ENCODE measurements around the gene CATSPER1. TPM values are rescaled to one million over a fixed set of nuclear protein-coding genes. Genes with fewer than 3 reads are reported as not detected.

The CATSPER1 gene
- total and polyA plus RNA-seq, 2 experiments from 2014 or later, result not detected

GRCh38 chr11:65967329-65967934 lies 58.8 kb downstream of the CATSPER1 start (continued):
- no peak for TF ChIP-seq REST (IDR thresholded peaks at IDR 0.05; ENCODE audit: unreplicated experiment)
- no peak for TF ChIP-seq NANOG (IDR thresholded peaks at IDR 0.05; ENCODE audit: borderline replicate concordance)
- TF ChIP-seq POLR2AphosphoS5 (IDR thresholded peaks at IDR 0.05; ENCODE audit: low read depth), result no peak
- no peak for TF ChIP-seq EZH2 (IDR thresholded peaks at IDR 0.05; ENCODE audit: low read depth, unreplicated experiment)
- no peak for TF ChIP-seq CREB1 (CRISPR knock-in tag; IDR thresholded peaks at IDR 0.05; ENCODE audit: low read depth)
- TF ChIP-seq EZH2phosphoT487 (IDR thresholded peaks at IDR 0.05; ENCODE audit: unreplicated experiment), result no peak

Other genes with a start within 250 kb of the CATSPER1 start
- 12.5 and 16.1 TPM in 2 replicates for gene AP5B1, start 245.5 kb downstream of the CATSPER1 start, total RNA-seq (2014; rRNA removed; shearing (Covaris generic))
- gene AP5B1, start 245.5 kb downstream of the CATSPER1 start, polyA plus RNA-seq (2016; fragmentation: Nextera tagmentation; extraction: Ambion mirVana), result 3.1 TPM in 2 replicates
- gene OVOL1, start 239.4 kb downstream of the CATSPER1 start, total RNA-seq (2014; rRNA removed; shearing (Covaris generic)), result 3.3 and 5.1 TPM in 2 replicates
- gene OVOL1, start 239.4 kb downstream of the CATSPER1 start, polyA plus RNA-seq (2016; fragmentation: Nextera tagmentation; extraction: Ambion mirVana), result 1.4 and 1.5 TPM in 2 replicates
- 0.49 TPM in 1 of 2 replicates, not detected in the other for gene SNX32, start 192.5 kb downstream of the CATSPER1 start, total RNA-seq (2014; rRNA removed; shearing (Covaris generic))
- 1.2 and 2.4 TPM in 2 replicates for gene SNX32, start 192.5 kb downstream of the CATSPER1 start, polyA plus RNA-seq (2016; fragmentation: Nextera tagmentation; extraction: Ambion mirVana)
- gene CFL1, start 168.3 kb downstream of the CATSPER1 start, total RNA-seq (2014; rRNA removed; shearing (Covaris generic)), result 981 and 1,393 TPM in 2 replicates
- 1,996 and 2,124 TPM in 2 replicates for gene CFL1, start 168.3 kb downstream of the CATSPER1 start, polyA plus RNA-seq (2016; fragmentation: Nextera tagmentation; extraction: Ambion mirVana)
- 35.5 and 48.6 TPM in 2 replicates for gene MUS81, start 166.0 kb downstream of the CATSPER1 start, total RNA-seq (2014; rRNA removed; shearing (Covaris generic))
- 38.5 and 39.1 TPM in 2 replicates for gene MUS81, start 166.0 kb downstream of the CATSPER1 start, polyA plus RNA-seq (2016; fragmentation: Nextera tagmentation; extraction: Ambion mirVana)
- 4.5 and 9.4 TPM in 2 replicates for gene EFEMP2, start 153.7 kb downstream of the CATSPER1 start, total RNA-seq (2014; rRNA removed; shearing (Covaris generic))
- 7.4 and 8.0 TPM in 2 replicates for gene EFEMP2, start 153.7 kb downstream of the CATSPER1 start, polyA plus RNA-seq (2016; fragmentation: Nextera tagmentation; extraction: Ambion mirVana)
- not detected in 2 replicates for gene CTSW, start 146.6 kb downstream of the CATSPER1 start, total RNA-seq (2014; rRNA removed; shearing (Covaris generic))
- 0.17 TPM in 1 of 2 replicates, not detected in the other for gene CTSW, start 146.6 kb downstream of the CATSPER1 start, polyA plus RNA-seq (2016; fragmentation: Nextera tagmentation; extraction: Ambion mirVana)
- gene FIBP, start 138.0 kb downstream of the CATSPER1 start, total RNA-seq (2014; rRNA removed; shearing (Covaris generic)), result 94.3 and 102 TPM in 2 replicates
- 79.0 and 84.4 TPM in 2 replicates for gene FIBP, start 138.0 kb downstream of the CATSPER1 start, polyA plus RNA-seq (2016; fragmentation: Nextera tagmentation; extraction: Ambion mirVana)
- 57.3 and 66.3 TPM in 2 replicates for gene CCDC85B, start 135.8 kb downstream of the CATSPER1 start, total RNA-seq (2014; rRNA removed; shearing (Covaris generic))
- gene CCDC85B, start 135.8 kb downstream of the CATSPER1 start, polyA plus RNA-seq (2016; fragmentation: Nextera tagmentation; extraction: Ambion mirVana), result 54.5 and 60.4 TPM in 2 replicates
- gene FOSL1, start 126.1 kb downstream of the CATSPER1 start, total RNA-seq (2014; rRNA removed; shearing (Covaris generic)), result 10.1 and 14.6 TPM in 2 replicates
- 17.1 and 20.1 TPM in 2 replicates for gene FOSL1, start 126.1 kb downstream of the CATSPER1 start, polyA plus RNA-seq (2016; fragmentation: Nextera tagmentation; extraction: Ambion mirVana)
- gene C11orf68, start 107.4 kb downstream of the CATSPER1 start, total RNA-seq (2014; rRNA removed; shearing (Covaris generic)), result 21.6 and 23.2 TPM in 2 replicates
- gene C11orf68, start 107.4 kb downstream of the CATSPER1 start, polyA plus RNA-seq (2016; fragmentation: Nextera tagmentation; extraction: Ambion mirVana), result 16.8 and 18.6 TPM in 2 replicates
- 83.0 and 121 TPM in 2 replicates for gene DRAP1, start 107.1 kb downstream of the CATSPER1 start, total RNA-seq (2014; rRNA removed; shearing (Covaris generic))
- 294 and 358 TPM in 2 replicates for gene DRAP1, start 107.1 kb downstream of the CATSPER1 start, polyA plus RNA-seq (2016; fragmentation: Nextera tagmentation; extraction: Ambion mirVana)
- gene TSGA10IP, start 81.0 kb downstream of the CATSPER1 start, total RNA-seq (2014; rRNA removed; shearing (Covaris generic)), result 1.1 and 2.0 TPM in 2 replicates
- gene TSGA10IP, start 81.0 kb downstream of the CATSPER1 start, polyA plus RNA-seq (2016; fragmentation: Nextera tagmentation; extraction: Ambion mirVana), result 1.6 and 2.5 TPM in 2 replicates
- 43.9 and 55.8 TPM in 2 replicates for gene SART1, start 64.7 kb downstream of the CATSPER1 start, total RNA-seq (2014; rRNA removed; shearing (Covaris generic))
- 91.0 and 105 TPM in 2 replicates for gene SART1, start 64.7 kb downstream of the CATSPER1 start, polyA plus RNA-seq (2016; fragmentation: Nextera tagmentation; extraction: Ambion mirVana)
- 30.8 and 32.1 TPM in 2 replicates for gene EIF1AD, start 24.3 kb downstream of the CATSPER1 start, total RNA-seq (2014; rRNA removed; shearing (Covaris generic))
- 16.1 and 18.6 TPM in 2 replicates for gene EIF1AD, start 24.3 kb downstream of the CATSPER1 start, polyA plus RNA-seq (2016; fragmentation: Nextera tagmentation; extraction: Ambion mirVana)
- 44.7 and 58.2 TPM in 2 replicates for gene BANF1, start 24.0 kb downstream of the CATSPER1 start, total RNA-seq (2014; rRNA removed; shearing (Covaris generic))
- 765 and 903 TPM in 2 replicates for gene BANF1, start 24.0 kb downstream of the CATSPER1 start, polyA plus RNA-seq (2016; fragmentation: Nextera tagmentation; extraction: Ambion mirVana)
- 4.2 and 5.9 TPM in 2 replicates for gene CST6, start 14.5 kb downstream of the CATSPER1 start, total RNA-seq (2014; rRNA removed; shearing (Covaris generic))
- gene CST6, start 14.5 kb downstream of the CATSPER1 start, polyA plus RNA-seq (2016; fragmentation: Nextera tagmentation; extraction: Ambion mirVana), result 8.3 and 9.9 TPM in 2 replicates
- 48.0 and 63.4 TPM in 2 replicates for gene GAL3ST3, start 22.7 kb upstream of the CATSPER1 start, total RNA-seq (2014; rRNA removed; shearing (Covaris generic))
- gene GAL3ST3, start 22.7 kb upstream of the CATSPER1 start, polyA plus RNA-seq (2016; fragmentation: Nextera tagmentation; extraction: Ambion mirVana), result 12.7 and 15.6 TPM in 2 replicates
- 173 and 180 TPM in 2 replicates for gene SF3B2, start 25.9 kb upstream of the CATSPER1 start, total RNA-seq (2014; rRNA removed; shearing (Covaris generic))
- 173 and 191 TPM in 2 replicates for gene SF3B2, start 25.9 kb upstream of the CATSPER1 start, polyA plus RNA-seq (2016; fragmentation: Nextera tagmentation; extraction: Ambion mirVana)
- gene PACS1, start 43.8 kb upstream of the CATSPER1 start, total RNA-seq (2014; rRNA removed; shearing (Covaris generic)), result 23.7 and 37.5 TPM in 2 replicates
- gene PACS1, start 43.8 kb upstream of the CATSPER1 start, polyA plus RNA-seq (2016; fragmentation: Nextera tagmentation; extraction: Ambion mirVana), result 8.0 and 8.8 TPM in 2 replicates
- 31.1 and 40.4 TPM in 2 replicates for gene KLC2, start 231.2 kb upstream of the CATSPER1 start, total RNA-seq (2014; rRNA removed; shearing (Covaris generic))
- 17.8 and 18.3 TPM in 2 replicates for gene KLC2, start 231.2 kb upstream of the CATSPER1 start, polyA plus RNA-seq (2016; fragmentation: Nextera tagmentation; extraction: Ambion mirVana)
- gene RAB1B, start 242.2 kb upstream of the CATSPER1 start, total RNA-seq (2014; rRNA removed; shearing (Covaris generic)), result 92.7 and 99.6 TPM in 2 replicates
- gene RAB1B, start 242.2 kb upstream of the CATSPER1 start, polyA plus RNA-seq (2016; fragmentation: Nextera tagmentation; extraction: Ambion mirVana), result 30.3 and 30.5 TPM in 2 replicates